Choroid plexus epithelial cell (primary cell): Measurements from ENCODE around the gene USP32.
"Not testable (repeated sequence)": the region's sequence is repeated elsewhere in the genome, so short reads cannot be mapped to it uniquely, and the experiment has no call there.

Experiments used
- DNase-seq: peaks from one replicate; pipeline ENCODE4 v3.0.0-alpha.2; 2010; ENCODE audit warnings: low read depth
- H3K4me3 ChIP-seq: 2 replicates; pipeline ENCODE4 v1.5.1; 2011; ENCODE audit warnings: low read depth, mild to moderate bottlenecking, control low read depth, low read length, moderate library complexity
- TF ChIP-seq, protein P1 (sequence below): conservative IDR thresholded peaks from 2 replicates; pipeline ENCODE4 v1.5.1; 2011; ENCODE audit warnings: low read depth, mild to moderate bottlenecking, control low read depth, inconsistent platforms, low read length, moderate library complexity

USP32 gene

DNA sequence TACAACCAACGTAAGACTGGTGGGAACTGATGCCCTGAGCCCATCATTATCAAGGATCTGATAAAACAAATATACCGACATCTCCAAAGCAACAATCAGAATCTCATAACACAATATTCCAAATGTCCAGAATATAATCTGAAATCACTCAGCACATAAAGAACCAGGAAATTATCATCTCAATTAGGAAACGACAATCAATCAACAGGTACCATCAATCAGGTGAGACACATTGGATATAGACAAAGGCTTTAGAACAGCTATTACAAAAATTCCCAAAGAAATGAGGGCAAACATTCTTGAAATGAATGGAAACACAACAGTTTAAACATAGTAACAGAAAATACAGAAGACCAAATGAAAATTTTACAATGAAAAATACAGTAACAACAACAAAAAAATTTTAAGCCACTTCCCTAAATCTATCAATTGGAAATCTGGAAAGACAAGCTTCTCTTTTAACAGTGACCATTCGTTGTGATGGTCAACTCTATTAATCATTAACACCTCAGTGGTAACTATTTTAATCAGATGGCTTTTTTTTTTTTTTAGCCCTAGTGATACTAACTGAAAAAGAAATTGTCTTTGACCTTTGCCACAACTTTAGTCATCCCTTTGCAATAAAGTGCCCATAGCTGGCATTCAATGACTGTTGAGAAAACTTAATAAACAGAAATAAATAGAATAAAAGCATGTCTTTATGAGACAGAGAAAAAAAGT is 70.4 kb downstream of the USP32 start:
- TF ChIP-seq, protein P1, sequence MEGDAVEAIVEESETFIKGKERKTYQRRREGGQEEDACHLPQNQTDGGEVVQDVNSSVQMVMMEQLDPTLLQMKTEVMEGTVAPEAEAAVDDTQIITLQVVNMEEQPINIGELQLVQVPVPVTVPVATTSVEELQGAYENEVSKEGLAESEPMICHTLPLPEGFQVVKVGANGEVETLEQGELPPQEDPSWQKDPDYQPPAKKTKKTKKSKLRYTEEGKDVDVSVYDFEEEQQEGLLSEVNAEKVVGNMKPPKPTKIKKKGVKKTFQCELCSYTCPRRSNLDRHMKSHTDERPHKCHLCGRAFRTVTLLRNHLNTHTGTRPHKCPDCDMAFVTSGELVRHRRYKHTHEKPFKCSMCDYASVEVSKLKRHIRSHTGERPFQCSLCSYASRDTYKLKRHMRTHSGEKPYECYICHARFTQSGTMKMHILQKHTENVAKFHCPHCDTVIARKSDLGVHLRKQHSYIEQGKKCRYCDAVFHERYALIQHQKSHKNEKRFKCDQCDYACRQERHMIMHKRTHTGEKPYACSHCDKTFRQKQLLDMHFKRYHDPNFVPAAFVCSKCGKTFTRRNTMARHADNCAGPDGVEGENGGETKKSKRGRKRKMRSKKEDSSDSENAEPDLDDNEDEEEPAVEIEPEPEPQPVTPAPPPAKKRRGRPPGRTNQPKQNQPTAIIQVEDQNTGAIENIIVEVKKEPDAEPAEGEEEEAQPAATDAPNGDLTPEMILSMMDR = no peak
- H3K4me3 ChIP-seq = no peak overlapping the region
- DNase-seq = no peak

DNA sequence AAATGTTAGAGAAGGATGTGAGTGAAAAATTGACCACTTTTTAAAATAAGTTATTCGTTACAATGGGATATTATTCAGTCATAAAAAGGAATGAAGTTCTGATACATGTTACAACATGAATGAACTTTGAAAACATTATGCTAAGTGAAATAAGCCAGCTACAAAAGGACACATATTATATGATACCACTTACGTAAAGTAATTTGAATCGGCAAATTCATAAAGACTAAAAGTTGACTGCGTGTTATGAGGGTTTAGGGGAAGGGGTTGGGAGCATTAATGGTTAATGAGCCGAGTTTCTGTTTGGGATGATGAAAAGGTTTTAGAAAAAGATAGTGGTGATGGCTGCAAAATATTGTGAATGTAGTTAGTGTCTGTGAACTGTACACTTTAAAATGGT is 73.1 kb downstream of the USP32 start:
- no peak for DNase-seq
- TF ChIP-seq, protein P1 = no peak
- no peak overlapping the region for H3K4me3 ChIP-seq

DNA sequence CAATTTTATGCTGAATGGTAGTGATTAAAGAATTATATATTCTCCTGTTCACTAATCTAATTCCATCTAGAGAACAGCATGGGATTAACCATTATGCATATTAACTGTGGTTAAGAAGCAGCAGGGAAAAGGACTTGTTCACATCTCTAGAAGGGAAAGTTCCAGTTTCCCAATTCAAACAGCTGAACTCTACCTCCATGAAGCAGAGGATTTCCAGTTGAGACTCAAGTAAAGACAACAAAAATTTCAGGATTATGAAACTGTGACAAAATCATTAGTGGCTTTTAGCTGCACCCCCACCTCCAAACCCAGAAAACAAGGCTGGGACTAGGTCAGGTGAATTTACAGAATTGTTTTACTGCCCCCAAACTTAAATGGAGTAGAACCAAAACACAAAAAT is 73.6 kb downstream of the USP32 start:
- TF ChIP-seq, protein P1 = no peak
- DNase-seq = no peak

DNA sequence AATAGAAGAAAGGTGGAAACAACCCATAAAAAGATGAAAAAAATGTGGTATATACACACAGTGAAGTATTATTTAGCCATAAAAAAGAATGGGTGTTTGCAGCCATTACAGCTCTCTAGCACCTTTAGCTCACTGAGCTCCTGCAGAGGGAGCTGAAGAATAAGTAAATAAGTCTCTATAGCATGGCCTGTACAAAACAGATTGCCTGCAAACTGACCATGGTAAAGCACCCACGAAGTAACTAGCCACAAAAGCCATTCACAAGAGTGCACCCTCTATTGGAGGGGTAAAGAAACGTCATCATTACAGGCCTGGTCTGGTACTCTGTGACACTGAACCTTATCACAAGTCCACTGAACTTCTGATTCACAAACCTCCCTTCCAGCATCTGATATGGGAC is 76.3 kb downstream of the USP32 start:
- DNase-seq = peak; percentile 25
- TF ChIP-seq, protein P1 = peak; percentile 32

More for the DNA sequence above, 73.6 kb downstream of the USP32 start:
- H3K4me3 ChIP-seq = no peak overlapping the region

DNA sequence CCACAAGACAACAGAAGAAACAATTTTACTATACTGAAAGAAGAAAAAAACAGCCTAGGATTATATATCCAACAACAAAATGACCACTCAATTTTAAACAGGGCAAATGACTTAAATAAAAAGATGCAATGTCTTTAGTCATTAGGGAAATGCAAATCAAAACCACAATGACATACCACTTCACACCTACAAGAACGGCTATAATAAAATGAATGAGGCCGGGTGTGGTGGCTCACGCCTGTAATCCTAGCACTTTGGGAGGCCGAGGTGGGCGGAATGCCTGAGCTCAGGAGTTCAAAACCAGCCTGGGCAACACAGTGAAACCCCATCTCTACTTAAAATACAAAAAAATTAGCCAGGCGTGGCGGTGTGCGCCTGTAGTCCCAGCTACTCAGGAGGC is 77.0 kb downstream of the USP32 start:
- H3K4me3 ChIP-seq, DNase-seq: not testable (repeated sequence)

More for the DNA sequence above, 76.3 kb downstream of the USP32 start:
- H3K4me3 ChIP-seq = no peak overlapping the region

DNA sequence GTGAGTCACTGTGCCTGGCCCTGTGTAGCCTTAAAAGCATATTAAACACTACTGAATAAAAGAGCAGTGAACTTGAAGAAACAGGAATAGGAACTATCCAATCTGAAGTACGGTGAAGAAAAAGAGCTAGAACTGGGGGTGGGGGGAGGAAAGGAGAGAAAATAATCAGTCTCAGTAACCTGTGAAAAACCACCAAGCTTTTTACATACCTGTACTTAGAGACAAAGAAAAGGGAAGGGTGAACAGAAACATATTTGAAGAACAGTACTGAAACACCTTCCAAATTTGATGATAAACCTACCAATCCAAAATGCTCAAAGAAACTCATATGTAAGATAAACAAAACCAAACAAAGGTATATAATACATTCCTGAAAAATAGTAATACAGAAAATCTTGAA is 77.5 kb downstream of the USP32 start:
- no peak overlapping the region for H3K4me3 ChIP-seq
- no peak for DNase-seq
- TF ChIP-seq, protein P1 = no peak

DNA sequence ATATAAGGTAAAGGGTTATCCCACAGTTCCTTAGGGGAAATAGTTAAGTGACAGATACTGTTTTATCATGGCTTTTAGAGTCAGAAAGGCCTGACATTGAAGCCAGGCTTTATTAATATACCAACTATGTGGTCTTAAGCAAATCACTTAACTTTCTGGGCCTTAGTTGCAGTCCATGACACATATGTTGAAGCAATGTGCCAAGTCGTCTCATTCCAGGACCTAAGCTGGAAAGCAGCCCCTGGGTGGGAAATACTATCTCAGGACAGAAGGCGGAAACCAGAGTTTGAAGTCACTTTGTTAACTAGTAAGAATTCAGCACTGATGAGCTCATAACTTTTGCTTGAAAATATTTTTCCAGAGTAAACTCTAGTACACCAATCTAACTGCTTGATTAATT is 80.0 kb downstream of the USP32 start:
- no peak overlapping the region for H3K4me3 ChIP-seq
- TF ChIP-seq, protein P1 = no peak
- DNase-seq = peak; percentile 61
